IPS-18c (cell line): Measurements from ENCODE around the gene ZDHHC5.
A peak's percentile ranks its signal among the peaks of the same experiment; 100 is the strongest.

ENCODE experiments used
- H3K4me3 ChIP-seq: 2 replicates; pipeline ENCODE4 v1.7.0; 2013; ENCODE audit warnings: low read depth, mild to moderate bottlenecking, low read length, moderate library complexity; ENCODE audit not compliant: insufficient read depth
- H3K9me3 ChIP-seq: one replicate; pipeline ENCODE4 v1.6.1; 2013; ENCODE audit warnings: mild to moderate bottlenecking, low read length, moderate library complexity; ENCODE audit not compliant: control insufficient read depth, insufficient read depth

ZDHHC5 gene, protein sequence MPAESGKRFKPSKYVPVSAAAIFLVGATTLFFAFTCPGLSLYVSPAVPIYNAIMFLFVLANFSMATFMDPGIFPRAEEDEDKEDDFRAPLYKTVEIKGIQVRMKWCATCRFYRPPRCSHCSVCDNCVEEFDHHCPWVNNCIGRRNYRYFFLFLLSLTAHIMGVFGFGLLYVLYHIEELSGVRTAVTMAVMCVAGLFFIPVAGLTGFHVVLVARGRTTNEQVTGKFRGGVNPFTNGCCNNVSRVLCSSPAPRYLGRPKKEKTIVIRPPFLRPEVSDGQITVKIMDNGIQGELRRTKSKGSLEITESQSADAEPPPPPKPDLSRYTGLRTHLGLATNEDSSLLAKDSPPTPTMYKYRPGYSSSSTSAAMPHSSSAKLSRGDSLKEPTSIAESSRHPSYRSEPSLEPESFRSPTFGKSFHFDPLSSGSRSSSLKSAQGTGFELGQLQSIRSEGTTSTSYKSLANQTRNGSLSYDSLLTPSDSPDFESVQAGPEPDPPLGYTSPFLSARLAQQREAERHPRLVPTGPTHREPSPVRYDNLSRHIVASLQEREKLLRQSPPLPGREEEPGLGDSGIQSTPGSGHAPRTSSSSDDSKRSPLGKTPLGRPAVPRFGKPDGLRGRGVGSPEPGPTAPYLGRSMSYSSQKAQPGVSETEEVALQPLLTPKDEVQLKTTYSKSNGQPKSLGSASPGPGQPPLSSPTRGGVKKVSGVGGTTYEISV

GRCh38 chr11:57667736-57668433 lies at the start of gene ZDHHC5:
ZDHHC5 (plus strand) TSS chr11:57668114; CDS start chr11:57673091, 4,977 bp downstream.
- H3K9me3 ChIP-seq, result no peaks in the 10 kb centered on the region
- peak within 1 kb of the TSS; percentile 92 for H3K4me3 ChIP-seq

GRCh38 chr11:57618438-57618837 lies 49.5 kb upstream of the ZDHHC5 start:
- no peak overlapping the region for H3K4me3 ChIP-seq

GRCh38 chr11:57619331-57619730 lies 48.6 kb upstream of the ZDHHC5 start:
- Histone ChIP-seq H3K4me3 (no peak overlapping the region), H3K9me3 (peaks cover 5% of the 10 kb centered on the region)

More at GRCh38 chr11:57618438-57618837, 49.5 kb upstream of the ZDHHC5 start:
- H3K9me3 ChIP-seq, result peaks cover 5% of the 10 kb centered on the region

DNA sequence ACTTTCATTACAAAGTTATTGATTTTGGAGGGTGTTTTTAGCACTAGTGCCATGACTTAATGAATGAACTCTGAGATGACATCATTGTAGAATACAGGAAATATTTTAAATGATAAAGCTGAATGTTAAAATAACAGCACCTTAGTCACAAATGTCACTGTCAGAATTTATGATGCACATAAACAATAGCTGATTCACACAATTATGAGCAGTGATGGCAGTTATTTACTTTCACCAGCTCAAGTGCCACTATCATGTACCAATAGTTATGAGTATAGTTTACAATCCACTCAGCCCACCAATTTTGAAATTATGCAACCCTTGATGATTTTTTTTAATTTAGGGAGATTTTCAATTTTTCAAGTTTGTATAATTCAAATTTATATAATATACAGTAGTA lies 47.4 kb upstream of the ZDHHC5 start:
- Histone ChIP-seq H3K4me3 (no peak overlapping the region), H3K9me3 (peaks cover 5% of the 10 kb centered on the region)

GRCh38 chr11:57622263-57622662 lies 45.7 kb upstream of the ZDHHC5 start:
- H3K4me3 ChIP-seq, result no peak overlapping the region
- H3K9me3 ChIP-seq, result peaks cover 5% of the 10 kb centered on the region

- H3K4me3 ChIP-seq, result no peak overlapping the region
- peaks cover under 1% of the 10 kb centered on the region for H3K9me3 ChIP-seq
Observed at GRCh38 chr11:57624864-57625263, 43.0 kb upstream of the ZDHHC5 start.

DNA sequence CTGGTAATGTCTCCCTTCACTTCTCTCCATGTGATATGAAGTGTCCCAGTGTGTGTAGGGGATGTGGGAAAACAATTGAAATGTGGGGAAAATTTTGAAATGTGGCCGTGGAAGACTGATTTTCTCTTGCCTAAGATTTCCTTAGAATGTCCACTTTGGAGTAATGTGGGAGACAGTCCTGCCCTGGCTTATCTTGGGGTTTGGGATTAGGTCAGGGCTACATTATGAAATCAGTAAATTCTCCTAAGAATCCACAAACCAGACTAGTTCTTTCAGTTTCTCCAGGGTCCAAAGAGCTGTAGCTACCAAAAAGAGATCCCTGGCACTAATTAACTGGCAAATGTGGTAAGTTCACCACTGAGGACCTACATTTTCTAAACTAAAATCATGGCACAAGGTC lies 41.0 kb upstream of the ZDHHC5 start:
- Histone ChIP-seq H3K4me3 (no peak overlapping the region), H3K9me3 (no peaks in the 10 kb centered on the region)

GRCh38 chr11:57630171-57630570 lies 37.7 kb upstream of the ZDHHC5 start:
- Histone ChIP-seq H3K4me3 (no peak overlapping the region), H3K9me3 (no peaks in the 10 kb centered on the region)

DNA sequence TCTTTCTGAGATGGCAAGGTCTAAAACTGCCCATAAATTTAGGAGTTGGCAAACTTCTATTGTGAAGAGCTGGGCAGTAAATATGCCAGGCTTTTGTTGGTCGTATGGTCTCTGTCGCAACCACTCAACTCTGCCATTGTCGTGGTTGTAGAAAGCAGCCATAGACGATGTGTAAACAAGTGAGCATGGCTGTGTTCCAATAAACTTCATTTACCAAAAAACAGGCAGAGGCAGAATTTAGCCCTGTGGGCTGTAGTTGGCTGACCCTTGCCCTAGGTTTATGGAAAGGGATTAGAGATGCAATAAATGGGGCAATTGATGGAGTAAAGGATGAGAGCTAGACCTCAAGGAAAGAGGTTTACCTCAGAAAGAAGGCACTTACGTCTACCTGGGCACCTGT lies 35.8 kb upstream of the ZDHHC5 start:
- no peaks in the 10 kb centered on the region for H3K9me3 ChIP-seq
- H3K4me3 ChIP-seq, result no peak overlapping the region

- Histone ChIP-seq H3K9me3 (no peaks in the 10 kb centered on the region), H3K4me3 (no peak overlapping the region)
Observed at GRCh38 chr11:57633394-57634070, 34.4 kb upstream of the ZDHHC5 start.

- no peak overlapping the region for H3K4me3 ChIP-seq
- no peaks in the 10 kb centered on the region for H3K9me3 ChIP-seq
Observed at GRCh38 chr11:57634311-57634710, 33.6 kb upstream of the ZDHHC5 start.

DNA sequence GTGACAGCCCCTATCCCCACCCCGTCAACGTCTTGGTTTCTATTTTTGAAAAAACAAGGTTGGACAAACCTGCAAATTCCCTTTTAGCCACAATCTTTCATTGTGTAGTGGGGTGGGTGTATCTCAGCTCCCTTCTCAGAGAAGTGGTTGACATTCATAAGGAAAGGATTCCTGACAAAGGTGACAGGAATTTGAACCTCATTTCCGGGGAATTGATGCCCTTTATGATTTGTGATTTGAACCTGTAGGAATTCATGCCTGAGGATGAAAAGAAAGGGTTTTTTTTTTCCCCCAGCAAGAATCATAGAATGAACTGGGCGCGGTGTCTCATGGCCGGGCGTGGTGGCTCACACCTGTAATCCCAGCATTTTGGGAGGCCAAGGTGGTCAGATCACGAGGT lies 32.7 kb upstream of the ZDHHC5 start:
- Histone ChIP-seq H3K9me3 (no peaks in the 10 kb centered on the region), H3K4me3 (no peak overlapping the region)

DNA sequence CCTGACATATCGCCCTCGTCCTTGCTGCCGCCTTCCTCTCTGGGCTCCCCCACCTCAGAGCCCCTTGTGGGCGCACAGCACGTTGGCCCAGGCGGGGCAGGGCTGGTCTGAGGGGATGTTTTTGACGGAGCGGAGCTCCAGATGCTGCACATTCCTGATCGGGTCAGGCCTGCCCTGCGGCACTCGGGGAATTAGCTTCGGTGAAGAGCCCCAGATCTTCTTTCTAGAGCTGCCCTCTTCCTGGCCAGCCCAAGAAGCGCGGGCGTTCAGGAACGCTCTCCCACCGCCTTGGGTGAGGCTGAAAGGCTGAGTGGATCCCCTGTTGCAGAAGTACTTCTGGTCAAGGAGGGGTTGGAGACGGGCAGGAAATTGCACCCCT lies 30.3 kb upstream of the ZDHHC5 start:
- Histone ChIP-seq H3K9me3 (no peaks in the 10 kb centered on the region), H3K4me3 (peak overlapping the region; percentile 21)

GRCh38 chr11:57638005-57638781 lies 29.7 kb upstream of the ZDHHC5 start:
- no peaks in the 10 kb centered on the region for H3K9me3 ChIP-seq
- peak overlapping the region; percentile 71 for H3K4me3 ChIP-seq

DNA sequence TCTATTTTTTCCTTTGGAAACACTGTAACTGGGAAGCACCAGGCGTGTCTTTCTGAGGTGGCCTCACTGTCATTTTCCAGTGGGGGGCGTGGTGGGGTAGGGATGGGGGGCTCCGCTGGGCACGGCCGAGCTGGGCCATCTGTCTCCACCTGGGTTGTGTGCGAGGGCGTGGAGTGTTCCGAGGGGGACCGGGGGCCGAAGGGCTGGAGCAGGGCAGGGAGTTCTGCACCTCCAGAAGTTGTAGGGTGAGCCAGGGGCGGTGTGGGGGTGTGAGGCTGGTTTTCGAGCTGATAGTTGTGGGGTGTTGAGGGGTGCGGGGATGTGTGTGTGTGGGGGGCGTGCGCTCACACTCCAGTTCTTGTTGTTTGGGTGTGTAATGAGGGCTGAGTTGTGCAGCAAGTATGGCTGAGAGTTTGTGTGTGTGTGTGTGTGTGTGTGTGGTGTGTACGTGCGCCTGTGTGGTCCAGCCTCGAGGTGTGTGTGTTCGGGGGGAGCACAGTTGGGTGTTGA lies 29.0 kb upstream of the ZDHHC5 start:
- H3K4me3 ChIP-seq, result peak overlapping the region; percentile 71
- no peaks in the 10 kb centered on the region for H3K9me3 ChIP-seq

GRCh38 chr11:57639321-57640067 lies 28.4 kb upstream of the ZDHHC5 start:
- Histone ChIP-seq H3K9me3 (no peaks in the 10 kb centered on the region), H3K4me3 (peak overlapping the region; percentile 71)
